Skeletal muscle tissue (tissue), 2 donors: ENCODE data around the gene LCP1. TPM values are rescaled to one million over a fixed set of nuclear protein-coding genes. Genes with fewer than 3 reads are reported as not detected.

Source experiments
- small RNA-seq: library from RNA; depleted of rRNA; stranded (forward); fragments of <200 nt; gene quantifications from one replicate; pipeline ENCODE3, GENCODE V24; 2014
- total RNA-seq: library from RNA; depleted of rRNA; stranded (reverse); fragments of >200 nt; gene quantifications from one replicate; pipeline ENCODE4 v1.2.3, GENCODE V29; 2014

The LCP1 gene
- total RNA-seq, 1 donor from 2014 or later: 25.6 TPM

Small RNAs within 50 kb of the gene (small RNA-seq; reads per million reads assigned to genes)
- gene RN7SL288P: not detected

Other genes with a start within 250 kb of the LCP1 start
- 28.2 TPM for gene ZC3H13, start 129.4 kb downstream of the LCP1 start, total RNA-seq
- not detected for gene CPB2, start 77.1 kb downstream of the LCP1 start, total RNA-seq
- gene LRRC63, start 29.8 kb upstream of the LCP1 start, total RNA-seq: not detected
- gene RUBCNL, start 205.1 kb upstream of the LCP1 start, total RNA-seq: 3.7 TPM